Kidney (tissue), 14 donors: ENCODE measurements around the gene STXBP2. TPM values are rescaled to one million over a fixed set of nuclear protein-coding genes. Genes with fewer than 3 reads are reported as not detected.

ENCODE experiments used
- DNase-seq, 5 donors: peaks; one replicate each; pipeline ENCODE4 v3.0.0-alpha.2; 2013 to 2020
- FAIRE-seq: peaks from 2 replicates; lab custom pipeline; 2012; peaks lifted over from hg19 to GRCh38; lab: Jason Lieb, UNC
- H3K27ac ChIP-seq, 2 donors: one replicate each; pipeline ENCODE4 v1.7.0; 2013; ENCODE audit warnings: low read depth in 2 of 2, low read length in 2 of 2, inconsistent platforms in 1 of 2
- H3K27me3 ChIP-seq: one replicate; pipeline ENCODE4 v1.7.1; 2013; ENCODE audit warnings: low read length, inconsistent platforms; ENCODE audit not compliant: control insufficient read depth, insufficient read depth
- H3K36me3 ChIP-seq, 3 donors: one replicate each; pipeline versions ENCODE4 v1.7.0 to v1.7.1; 2013; ENCODE audit warnings: low read length in 3 of 3, control low read depth in 1 of 3, inconsistent platforms in 1 of 3; ENCODE audit not compliant: insufficient read depth in 3 of 3, control insufficient read depth in 2 of 3
- H3K4me1 ChIP-seq, 3 donors: one replicate each; pipeline versions ENCODE4 v1.7.0 to v1.7.1; 2013; ENCODE audit warnings: low read length in 3 of 3, inconsistent platforms in 1 of 3, low read depth in 1 of 3; ENCODE audit not compliant: control insufficient read depth in 2 of 3, insufficient read depth in 2 of 3
- H3K4me3 ChIP-seq, 3 donors: one replicate each; pipeline versions ENCODE4 v1.7.0 to v1.8.1; 2013; ENCODE audit warnings: low read length in 3 of 3, control low read depth in 1 of 3, inconsistent platforms in 1 of 3
- H3K9ac ChIP-seq, 3 donors: one replicate each; pipeline versions ENCODE4 v1.7.0 to v1.7.1; 2013; ENCODE audit warnings: low read length in 3 of 3, control low read depth in 1 of 3, inconsistent platforms in 1 of 3
- H3K9me3 ChIP-seq, 3 donors: one replicate each; pipeline versions ENCODE4 v1.7.0 to v1.7.1; 2013; ENCODE audit warnings: low read length in 3 of 3, control low read depth in 1 of 3, inconsistent platforms in 1 of 3; ENCODE audit not compliant: control insufficient read depth in 2 of 3, insufficient read depth in 1 of 3
- CTCF ChIP-seq: IDR thresholded peaks from 3 replicates; pipeline ENCODE4 v1.5.1; 2012; ENCODE audit warnings: mild to moderate bottlenecking, moderate library complexity, borderline replicate concordance; ENCODE audit not compliant: insufficient read depth; ENCODE audit errors: extremely low read depth
- intact Hi-C: fragments of 100-400 bp; cut with DNase I; formaldehyde crosslinking; loops from one replicate; pipeline ENCODE4 v1.11.1; 2022
- polyA plus RNA-seq: library from polyadenylated mRNA; stranded (reverse); fragments of 350-450 nt; fragmentation: Illumina TruSeq; extraction: RNeasy Lipid Tissue Mini Kit (QIAGEN cat#74804); gene quantifications from one replicate; pipeline ENCODE4 v1.2.3, GENCODE V29; 2014; ENCODE audit warnings: low read depth, low replicate concordance; ENCODE audit not compliant: insufficient read depth
- total RNA-seq: library from RNA; stranded (reverse); fragmentation: NEBNext Ultra II Directional; extraction: Animal tissue kit (Norgen Biotek cat#: 25700); gene quantifications from one replicate; pipeline ENCODE4 v1.2.1, GENCODE V29; 2021
- donor health status: control.
- donor health status: control.
- donor health status: control.
- donor health status: control.
- donor health status: control.
- donor health status: DM: yes; HTN: yes; CAD: no.
- donor health status: Normal renal cell carcinoma (clear cell type).

The STXBP2 gene
- total and polyA plus RNA-seq, 2 donors from 2014 or later = 74.8 to 136 TPM

GRCh38 chr19:7606289-7606688 lies 30.6 kb upstream of the STXBP2 start:
- no peaks in the 10 kb centered on the region for H3K27me3 ChIP-seq
- H3K36me3 ChIP-seq = peaks cover 0 to 3% (median 0%) of the 10 kb centered on the region in 3 donors
- H3K4me3 ChIP-seq = no peak overlapping the region
- no peaks in the 10 kb centered on the region for H3K9me3 ChIP-seq
- H3K9ac ChIP-seq = no peak overlapping the region
- DNase-seq (no peak), FAIRE-seq (no peak)
- no peak for TF ChIP-seq CTCF
- H3K4me1 ChIP-seq = no peaks in the 10 kb centered on the region
- no peak overlapping the region for H3K27ac ChIP-seq
- intact Hi-C loops = no loop called here

- no peak for DNase-seq
These were observed 29.6 kb upstream of the STXBP2 start for GRCh38 chr19:7607212-7607873.

GRCh38 chr19:7607874-7608560 lies 28.9 kb upstream of the STXBP2 start:
- H3K9ac ChIP-seq = no peak overlapping the region
- no peaks in the 10 kb centered on the region for H3K9me3 ChIP-seq
- peaks cover 0 to 3% (median 0%) of the 10 kb centered on the region in 3 donors for H3K36me3 ChIP-seq
- TF ChIP-seq CTCF = no peak
- DNase-seq = no peak
- no peak overlapping the region for H3K4me3 ChIP-seq
- no peaks in the 10 kb centered on the region for H3K27me3 ChIP-seq
- intact Hi-C loops = no loop called here
- H3K4me1 ChIP-seq = no peaks in the 10 kb centered on the region
- FAIRE-seq = no peak
- no peak overlapping the region for H3K27ac ChIP-seq

More at GRCh38 chr19:7607212-7607873, 29.6 kb upstream of the STXBP2 start:
- Histone ChIP-seq H3K4me1 (no peaks in the 10 kb centered on the region), H3K9me3 (no peaks in the 10 kb centered on the region), H3K27me3 (no peaks in the 10 kb centered on the region), H3K27ac (no peak overlapping the region), H3K9ac (no peak overlapping the region), H3K4me3 (no peak overlapping the region), H3K36me3 (peaks cover 0 to 3% (median 0%) of the 10 kb centered on the region in 3 donors)
- intact Hi-C loops = no loop called here
- FAIRE-seq = no peak
- no peak for TF ChIP-seq CTCF
